HEK293 (cell line): Measurements from ENCODE around the gene KRT8.

Experiments used
- ATF2 ChIP-seq: fragments of 450-650 bp; formaldehyde crosslinking; IDR thresholded peaks from 2 replicates; pipeline ENCODE4 v1.5.1; 2016; ENCODE audit warnings: missing biosample characterization, missing genetic modification characterization, low read depth
- CTCF ChIP-seq: fragments of 450-650 bp; formaldehyde crosslinking; IDR thresholded peaks from 2 replicates; pipeline ENCODE4 v1.5.1; 2016; ENCODE audit warnings: missing biosample characterization, missing genetic modification characterization
- GLI4 ChIP-seq: fragments of 450-650 bp; formaldehyde crosslinking; IDR thresholded peaks from 2 replicates; pipeline ENCODE4 v1.5.1; 2016; ENCODE audit warnings: missing biosample characterization, missing genetic modification characterization
- HOXC10 ChIP-seq: sonication (generic); formaldehyde crosslinking; IDR thresholded peaks from 2 replicates; pipeline ENCODE4 v1.8.1; 2023; ENCODE audit warnings: mild to moderate bottlenecking, missing genetic modification reagents
- REST ChIP-seq: fragments of 450-650 bp; formaldehyde crosslinking; IDR thresholded peaks from 2 replicates; pipeline ENCODE4 v1.5.1; 2016; ENCODE audit warnings: missing biosample characterization, missing genetic modification characterization
- SCRT1 ChIP-seq: fragments of 450-650 bp; formaldehyde crosslinking; IDR thresholded peaks from 2 replicates; pipeline ENCODE4 v1.5.1; 2016; ENCODE audit warnings: missing biosample characterization, missing genetic modification characterization, borderline replicate concordance
- SETDB1 ChIP-seq: IDR thresholded peaks from one replicate; pipeline ENCODE4 v1.6.1; 2017; ENCODE audit warnings: mild to moderate bottlenecking, low read length, moderate library complexity, mixed read lengths; ENCODE audit not compliant: insufficient read length
- ZNF19 ChIP-seq: fragments of 450-650 bp; formaldehyde crosslinking; IDR thresholded peaks from 2 replicates; pipeline ENCODE4; 2016; ENCODE audit warnings: missing biosample characterization, missing genetic modification characterization, low read depth
- ZNF274 ChIP-seq, 2 experiments: fragments of 200-500 bp in 1 of 2; fragments of 450-650 bp in 1 of 2; sonication (Bioruptor generic) in 1 of 2; formaldehyde crosslinking in 1 of 2; IDR thresholded peaks; 2 replicates each; pipeline versions ENCODE4 v1.5.1 to v1.6.1; 2014 to 2016; ENCODE audit warnings: borderline replicate concordance in 1 of 2, inconsistent platforms in 1 of 2, low read length in 1 of 2, missing biosample characterization in 1 of 2, missing genetic modification characterization in 1 of 2
- ZNF335 ChIP-seq: fragments of 450-650 bp; formaldehyde crosslinking; conservative IDR thresholded peaks from 2 replicates; pipeline ENCODE4 v1.5.1; 2016; ENCODE audit warnings: missing biosample characterization, missing genetic modification characterization
- ZNF747 ChIP-seq: fragments of 450-650 bp; formaldehyde crosslinking; IDR thresholded peaks from 2 replicates; pipeline ENCODE4 v1.5.1; 2016; ENCODE audit warnings: missing biosample characterization, missing genetic modification characterization

GRCh38 chr12:52895726-52896189 is 9.1 kb downstream of the KRT8 start:
- TF ChIP-seq ZNF274 (IDR thresholded peaks at IDR 0.05; ENCODE audit: low read length) (no peak), ZNF274 (tag by site-specific recombination; IDR thresholded peaks at IDR 0.05; ENCODE audit: borderline replicate concordance) (no peak), ZNF19 (tag by site-specific recombination) (no peak), ZNF335 (peak; percentile 62), CTCF (no peak), ATF2 (tag by site-specific recombination) (no peak), SETDB1 (no peak), SCRT1 (tag by site-specific recombination) (no peak), ZNF747 (tag by site-specific recombination) (no peak), GLI4 (tag by site-specific recombination) (no peak), HOXC10 (CRISPR knock-in tag) (no peak), REST (tag by site-specific recombination) (no peak)
